Activated CD8-positive, alpha-beta memory T cell treated with anti-CD3 and anti-CD28 coated beads, Interleukin-2, amount 50 U/mL, for 48 hours (primary cell): ENCODE results near the gene ZFP1.
"Not testable (repeated sequence)": the region's sequence is repeated elsewhere in the genome, so short reads cannot be mapped to it uniquely, and the experiment has no call there.

Source experiments
- DNase-seq: peaks from one replicate; pipeline ENCODE4 v3.0.0-alpha.2; 2020

The ZFP1 gene

DNA sequence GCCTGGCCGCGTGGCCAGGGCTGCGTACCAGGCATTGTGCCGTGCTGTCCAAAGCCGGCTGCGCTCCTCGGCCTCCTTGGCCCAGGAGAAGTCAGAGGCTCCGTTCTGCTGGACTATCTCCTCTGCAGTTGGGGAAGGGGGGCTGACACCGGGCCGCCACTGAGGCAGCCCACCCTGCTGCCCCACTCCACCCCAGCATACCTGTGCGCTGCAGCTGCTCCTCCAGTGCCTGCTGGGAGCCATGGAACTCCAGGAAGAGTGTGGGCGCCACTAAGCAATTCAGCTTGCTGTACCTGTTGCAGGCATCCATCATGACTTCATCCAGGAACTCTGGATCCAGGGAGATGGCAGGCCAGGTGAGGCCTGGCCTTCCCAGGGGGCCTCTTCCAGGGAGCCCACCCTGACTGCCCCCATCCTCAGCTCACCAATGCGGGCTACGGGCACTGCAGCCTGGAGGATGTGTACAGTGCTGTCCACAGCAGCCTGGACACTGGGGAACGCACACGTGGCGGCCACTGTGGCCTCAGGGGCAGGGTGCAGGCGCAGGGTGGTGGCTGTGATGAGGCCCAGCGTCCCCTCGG is 34.7 kb upstream of the ZFP1 start:
- no peak for DNase-seq

DNA sequence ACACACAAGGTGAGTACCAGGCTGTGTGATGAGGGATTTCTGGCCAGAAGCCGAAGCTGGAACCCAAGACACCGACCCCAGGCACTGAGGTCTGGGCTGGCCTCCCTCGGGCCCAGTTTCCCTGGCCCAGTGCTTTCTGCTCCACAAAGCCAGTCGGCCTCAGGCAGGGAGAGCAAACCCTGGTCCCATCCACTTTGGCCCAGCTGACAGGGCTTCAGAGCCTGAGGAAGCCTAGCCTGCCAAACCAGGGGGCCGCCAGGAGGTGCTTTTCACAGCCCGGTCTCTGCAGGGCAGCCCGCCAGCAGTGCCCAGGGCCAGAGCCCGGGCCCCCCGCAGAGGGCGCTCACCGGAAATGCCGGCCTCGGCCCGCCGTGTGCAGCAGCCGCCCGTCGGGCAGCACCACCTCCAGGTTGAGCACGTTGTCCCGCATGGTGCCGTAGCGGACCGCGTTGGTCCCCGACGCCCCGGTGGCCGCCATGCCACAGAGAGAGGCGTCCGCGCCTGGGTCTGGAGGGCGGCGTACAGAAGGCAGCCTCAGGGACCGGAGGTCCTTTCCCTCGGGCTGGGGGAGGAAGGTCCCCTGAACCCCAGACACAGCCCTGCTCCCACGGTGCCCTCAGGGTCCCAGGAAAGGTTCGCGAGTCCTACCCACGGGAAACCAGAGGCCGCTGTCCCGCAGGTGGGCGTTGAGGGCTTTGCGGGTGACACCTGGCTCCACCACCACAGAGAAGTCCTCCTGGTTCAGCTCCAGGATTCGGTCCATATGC is 34.0 kb upstream of the ZFP1 start:
- DNase-seq, result no peak

- no peak for DNase-seq
These were observed 33.1 kb upstream of the ZFP1 start for GRCh38 chr16:75114946-75115825.

DNA sequence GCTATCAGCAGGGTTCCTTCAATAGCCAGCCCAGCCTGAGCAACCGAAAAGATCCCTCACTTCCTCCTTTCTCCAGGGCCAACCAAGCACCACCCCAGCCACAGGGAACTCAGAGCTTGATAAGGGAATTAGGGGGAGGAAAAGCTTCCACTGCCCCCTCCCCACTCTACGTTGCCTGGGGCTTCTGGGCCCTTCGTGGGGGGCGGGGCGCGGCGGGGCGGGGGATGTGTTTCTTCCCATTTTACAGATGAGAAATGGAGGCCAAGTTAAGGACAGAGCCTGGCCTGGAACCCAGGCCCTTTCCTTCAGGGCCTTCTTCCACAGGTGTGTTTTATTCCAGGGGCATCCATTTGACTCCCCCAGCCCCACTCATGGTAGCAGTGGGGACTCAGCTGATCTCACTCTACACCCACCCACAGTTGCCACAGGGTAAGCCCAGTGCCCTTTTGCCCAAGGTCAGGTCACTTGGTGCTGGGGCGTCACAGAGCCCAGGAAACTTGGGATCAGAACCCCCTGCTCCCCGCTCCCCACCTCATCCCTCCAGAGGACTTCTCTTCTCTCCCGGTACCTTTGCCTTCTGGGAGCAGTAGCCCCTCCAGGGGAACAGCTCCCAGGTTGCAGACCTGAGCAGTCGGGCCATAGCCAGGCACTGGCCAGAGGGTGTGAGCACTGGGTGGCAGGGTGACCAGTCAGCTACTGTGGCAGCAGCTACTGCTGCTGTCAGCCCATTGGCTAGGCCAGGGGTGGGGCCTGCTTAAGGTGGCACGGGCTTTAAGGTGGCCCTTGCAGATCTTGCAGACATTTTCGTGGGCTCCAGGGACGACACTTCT is 32.0 kb upstream of the ZFP1 start, which contains the start of gene LDHD:
Gene LDHD, minus strand, starts transcription at position 700 of the 830 bp plus-strand sequence. Its CDS starts 60 bp downstream, at position 640.
- DNase-seq, result no peak

DNA sequence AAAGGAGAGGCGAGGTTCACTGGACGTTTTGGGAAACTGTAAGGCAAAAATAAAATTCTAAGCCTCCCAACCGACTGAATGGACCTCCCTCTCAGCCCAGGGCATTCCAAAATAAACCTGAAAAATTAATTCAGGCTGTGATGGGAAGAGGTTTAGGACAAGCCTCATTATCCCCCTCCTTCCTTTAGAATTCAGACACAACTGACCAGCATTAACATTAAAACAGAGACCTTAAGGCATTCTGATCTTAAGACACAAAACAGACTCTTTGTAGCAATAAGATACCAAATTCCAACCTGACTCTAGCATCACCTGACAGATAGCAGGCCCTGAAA is 31.4 kb upstream of the ZFP1 start:
- no peak for DNase-seq

DNA sequence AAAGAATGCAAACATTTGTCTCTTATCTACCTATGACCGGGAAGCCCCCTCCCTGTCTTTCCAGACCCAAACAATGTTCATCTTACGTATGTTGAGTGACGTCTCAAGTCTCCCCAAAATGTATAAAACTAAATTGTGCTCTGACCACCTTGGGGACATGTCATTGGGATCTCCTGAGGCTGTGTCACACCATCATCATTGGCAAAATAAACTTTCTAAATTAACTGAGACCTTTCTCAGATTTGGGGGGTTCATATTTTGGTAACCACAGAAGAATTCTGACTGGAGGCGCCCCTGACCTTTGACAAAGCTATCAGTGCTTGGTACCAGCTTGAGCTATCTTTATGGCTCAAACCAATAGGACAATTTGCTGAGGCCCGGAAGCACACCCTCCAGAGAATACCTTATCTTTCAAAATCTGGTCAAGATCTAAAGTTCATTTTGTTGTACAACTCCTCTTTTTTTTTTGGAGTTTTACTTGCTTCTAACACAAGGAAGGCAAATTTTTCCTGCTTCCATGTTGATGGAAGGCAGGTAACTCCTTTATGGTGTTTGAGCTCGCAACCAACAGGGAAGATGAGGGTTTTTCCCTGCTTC is 29.3 kb upstream of the ZFP1 start:
- no peak for DNase-seq

DNA sequence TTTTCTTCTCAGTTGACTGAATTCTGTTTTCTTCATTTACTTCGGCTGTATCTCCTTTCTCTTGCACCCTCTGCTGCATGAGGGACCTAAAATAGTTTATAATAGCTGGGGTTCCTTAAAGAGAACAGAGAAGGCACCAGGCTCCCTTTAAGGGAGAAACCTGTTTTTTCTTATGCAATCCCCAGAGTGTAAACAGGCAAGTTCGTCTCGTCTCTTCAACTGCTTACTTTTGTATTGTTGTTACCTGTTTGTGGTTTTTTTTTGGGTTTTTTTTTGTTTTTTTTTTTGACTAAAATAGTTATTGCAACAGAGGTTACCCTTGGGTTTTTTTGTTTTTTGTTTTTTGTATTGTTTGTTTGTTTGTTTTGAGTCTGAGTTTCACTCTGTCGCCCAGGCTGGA is 28.1 kb upstream of the ZFP1 start:
- no peak for DNase-seq

- no peak for DNase-seq
These were observed 26.3 kb upstream of the ZFP1 start for GRCh38 chr16:75121949-75122568.

GRCh38 chr16:75122609-75123008 is 25.7 kb upstream of the ZFP1 start:
- no peak for DNase-seq

DNA sequence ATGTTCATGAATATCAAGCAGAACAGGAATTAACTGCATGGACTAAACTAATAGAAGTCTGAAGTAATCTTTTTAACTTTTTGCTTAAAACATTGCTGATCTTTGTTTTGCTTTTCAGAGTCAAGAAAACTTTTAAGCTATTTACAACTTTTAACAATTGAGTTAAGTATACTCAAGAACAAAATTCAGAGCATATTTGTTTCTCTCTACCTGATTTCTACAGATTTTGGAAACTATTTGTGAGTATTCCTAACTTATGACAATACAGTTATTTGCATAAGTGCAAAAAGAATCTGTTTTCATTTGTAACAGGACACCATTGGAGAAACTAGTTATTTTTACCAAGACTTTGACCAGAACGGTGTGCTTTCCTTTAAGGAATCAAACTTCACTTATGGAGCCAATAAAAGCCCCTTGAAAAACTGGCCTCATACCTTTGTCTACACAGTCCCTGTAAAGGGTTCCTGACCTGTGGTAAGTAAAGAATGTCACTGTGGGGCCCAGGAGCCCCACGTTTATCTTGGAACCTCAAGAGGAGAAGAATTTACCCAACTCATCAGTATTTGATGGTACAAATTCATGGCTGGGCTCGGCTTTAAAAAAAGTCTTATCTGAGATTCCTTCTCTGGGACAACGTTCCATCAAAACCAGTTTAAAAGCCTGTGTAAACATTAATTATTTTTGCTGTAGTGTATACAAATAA is 20.5 kb upstream of the ZFP1 start:
- DNase-seq, result no peak

DNA sequence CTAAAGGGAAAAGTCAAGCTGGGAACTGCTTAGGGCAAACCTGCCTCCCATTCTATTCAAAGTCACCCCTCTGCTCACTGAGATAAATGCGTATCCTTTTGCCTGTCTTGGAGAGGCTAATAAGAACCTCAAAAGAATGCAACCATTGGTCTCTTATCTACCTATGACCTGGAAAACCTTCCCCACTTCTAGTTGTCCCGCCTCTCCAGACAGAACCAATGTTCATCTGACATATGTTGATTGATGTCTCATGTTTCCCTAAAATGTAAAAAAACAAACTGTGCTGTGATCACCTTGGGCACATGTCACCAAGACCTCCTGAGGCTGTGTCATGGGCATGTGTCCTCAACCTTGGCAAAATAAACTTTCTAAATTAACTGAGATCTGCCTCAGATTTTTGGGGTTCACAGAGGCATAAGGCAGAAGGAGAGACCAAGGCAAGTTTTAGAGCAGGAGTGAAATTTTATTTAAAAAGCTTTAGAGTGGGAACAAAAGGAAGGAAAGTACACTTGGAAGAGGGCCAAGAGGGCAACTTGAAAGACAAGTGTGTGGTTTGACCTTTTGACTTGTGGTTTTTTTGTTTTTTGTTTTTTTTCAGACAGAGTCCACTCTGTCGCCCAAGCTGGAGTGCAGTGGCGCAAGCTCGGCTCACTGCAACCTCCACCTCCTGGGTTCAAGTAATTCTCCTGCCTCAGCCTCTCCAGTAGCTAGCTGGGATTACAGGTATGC is 18.7 kb upstream of the ZFP1 start:
- not testable (repeated sequence) for DNase-seq

GRCh38 chr16:75130150-75130771 is 18.1 kb upstream of the ZFP1 start:
- DNase-seq, result no peak

- DNase-seq, result no peak
These were observed 17.2 kb upstream of the ZFP1 start for GRCh38 chr16:75131081-75131480.

DNA sequence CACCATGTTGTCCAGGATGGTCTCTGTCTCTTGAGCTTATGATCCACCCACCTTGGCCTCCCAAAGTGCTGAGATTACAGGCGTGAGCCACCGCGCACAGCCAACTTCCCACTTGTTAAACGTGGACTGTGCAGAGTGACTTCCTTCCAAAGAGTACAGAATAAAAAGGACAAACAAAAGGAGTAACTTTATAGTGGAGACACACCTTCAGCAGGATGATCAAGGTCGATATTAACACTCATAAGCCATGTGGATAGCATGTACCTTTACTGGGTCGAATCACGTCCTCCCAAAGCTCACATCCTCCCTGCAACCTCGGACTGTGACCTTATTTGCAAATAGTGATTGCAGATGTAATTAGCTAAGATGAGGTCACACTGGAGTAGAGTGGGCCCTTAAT is 10.1 kb upstream of the ZFP1 start:
- DNase-seq, result no peak

DNA sequence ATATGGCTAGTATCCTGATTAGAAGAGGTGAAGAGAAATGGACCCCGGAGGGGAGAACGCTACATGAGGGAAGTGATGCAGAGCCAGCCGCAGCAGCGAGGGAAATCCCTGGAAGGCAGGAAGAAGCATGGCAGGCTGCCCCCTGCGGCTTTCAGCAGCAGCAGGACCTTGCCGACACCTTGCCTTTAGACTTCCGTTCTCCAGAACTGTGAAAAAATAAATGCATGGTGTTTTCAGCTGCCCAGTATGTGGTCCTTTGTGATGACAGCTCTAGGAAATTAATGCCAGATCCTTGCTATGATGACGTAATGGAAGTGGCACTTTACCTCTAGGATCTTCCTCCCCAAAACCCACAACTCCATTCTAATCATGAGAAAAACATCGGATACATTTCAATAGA is 9.7 kb upstream of the ZFP1 start:
- DNase-seq, result no peak

DNA sequence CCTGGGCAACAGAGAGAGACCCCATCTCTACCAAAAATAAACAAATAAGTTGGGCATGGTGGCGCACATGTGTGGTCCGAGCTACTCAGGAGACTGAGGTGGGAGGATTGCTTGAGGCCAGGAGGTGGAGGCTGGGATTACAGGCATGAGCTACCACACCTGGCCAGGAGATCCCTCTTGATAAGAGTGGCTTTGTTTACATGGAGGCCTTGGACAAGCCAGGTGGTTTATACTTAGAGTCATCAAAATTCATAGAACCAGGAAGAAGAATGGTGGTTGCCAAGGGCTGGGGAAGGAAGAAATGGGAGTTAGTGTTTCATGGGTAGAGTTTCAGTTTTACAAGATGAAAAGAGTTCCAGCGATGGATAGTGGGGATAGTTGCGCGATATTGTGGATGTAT is 8.8 kb upstream of the ZFP1 start:
- no peak for DNase-seq

DNA sequence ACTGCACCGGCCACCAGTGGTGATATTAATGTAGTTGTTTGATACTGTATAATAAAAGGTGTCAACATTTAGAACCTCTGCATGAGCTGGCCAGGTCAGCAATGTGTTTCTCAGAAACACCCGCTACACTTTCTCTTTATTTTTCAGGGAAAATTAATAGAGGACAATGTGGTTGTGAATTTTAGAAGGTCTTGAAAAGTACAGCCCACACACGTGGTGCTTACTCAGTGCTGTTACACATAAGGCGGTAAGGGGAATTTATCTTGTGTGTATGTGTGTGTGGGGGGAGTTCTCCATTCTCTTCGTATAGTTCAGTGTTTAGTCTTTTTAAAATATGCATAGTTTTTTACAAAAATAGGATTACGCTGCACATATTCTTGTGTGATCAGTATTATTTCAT is 4.4 kb upstream of the ZFP1 start:
- DNase-seq, result no peak

- no peak for DNase-seq
These were observed 385 bp upstream of the ZFP1 start for GRCh38 chr16:75147968-75148310.

DNA sequence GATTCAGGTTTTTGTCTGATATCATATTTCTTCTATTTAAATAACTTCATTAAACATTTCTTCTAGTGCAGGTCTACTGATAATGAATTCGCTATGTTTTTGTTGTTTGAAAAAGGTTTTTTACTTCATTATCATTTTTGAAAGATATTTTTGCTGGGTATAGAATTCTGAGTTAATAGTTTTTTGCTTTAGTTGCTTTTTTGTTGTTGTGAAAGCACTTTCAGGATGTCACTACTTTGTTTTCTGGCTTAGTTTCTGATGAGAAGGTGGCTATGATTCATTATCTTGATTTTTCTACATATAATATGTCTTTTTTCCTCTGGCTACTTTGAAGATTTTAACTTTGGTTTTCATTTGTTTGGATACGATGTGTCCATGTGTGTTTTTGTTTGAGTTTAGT is 3.5 kb downstream of the ZFP1 start:
- no peak for DNase-seq

GRCh38 chr16:75152635-75153034 is 4.3 kb downstream of the ZFP1 start:
- no peak for DNase-seq
